HG03342 (cell line): ENCODE results near the gene NCAM1.

ENCODE experiments used
- ATAC-seq: cut with Tn5 transposase; IDR thresholded peaks from one replicate; pipeline ENCODE4 v1.9.1; 2021; ENCODE audit warnings: mild to moderate bottlenecking, moderate library complexity; ENCODE audit not compliant: unreplicated experiment

NCAM1 gene

GRCh38 chr11:113162592-113162962 is 201.4 kb downstream of the NCAM1 start:
- ATAC-seq, result no peak

- no peak for ATAC-seq
Measured at GRCh38 chr11:113163291-113164030, 202.2 kb downstream of the NCAM1 start.

- ATAC-seq, result no peak
Measured at GRCh38 chr11:113166280-113166679, 205.1 kb downstream of the NCAM1 start.

- no peak for ATAC-seq
Measured at GRCh38 chr11:113167599-113167998, 206.4 kb downstream of the NCAM1 start.

GRCh38 chr11:113168354-113169342 is 207.4 kb downstream of the NCAM1 start:
- no peak for ATAC-seq

- no peak for ATAC-seq
Measured at GRCh38 chr11:113172382-113172951, 211.2 kb downstream of the NCAM1 start.

- ATAC-seq, result no peak
Measured at GRCh38 chr11:113173126-113173525, 211.9 kb downstream of the NCAM1 start.

- ATAC-seq, result no peak
Measured at GRCh38 chr11:113174882-113175281, 213.7 kb downstream of the NCAM1 start.

- no peak for ATAC-seq
Measured at GRCh38 chr11:113176599-113177360, 215.6 kb downstream of the NCAM1 start.

- no peak for ATAC-seq
Measured at GRCh38 chr11:113177671-113178070, 216.5 kb downstream of the NCAM1 start.

GRCh38 chr11:113178381-113179070 is 217.3 kb downstream of the NCAM1 start:
- no peak for ATAC-seq

- ATAC-seq, result no peak
Measured at GRCh38 chr11:113179181-113179704, 218.0 kb downstream of the NCAM1 start.

- no peak for ATAC-seq
Measured at GRCh38 chr11:113181094-113181493, 219.9 kb downstream of the NCAM1 start.

GRCh38 chr11:113182288-113182687 is 221.1 kb downstream of the NCAM1 start:
- ATAC-seq, result no peak

GRCh38 chr11:113184498-113184897 is 223.3 kb downstream of the NCAM1 start:
- no peak for ATAC-seq

GRCh38 chr11:113188371-113188834 is 227.2 kb downstream of the NCAM1 start:
- ATAC-seq, result no peak

GRCh38 chr11:113189909-113190667 is 228.9 kb downstream of the NCAM1 start:
- ATAC-seq, result no peak

- no peak for ATAC-seq
Measured at GRCh38 chr11:113192121-113192925, 231.1 kb downstream of the NCAM1 start.
